H9 (cell line): Measurements from ENCODE around the gene SELENOM. TPM values are rescaled to one million over a fixed set of nuclear protein-coding genes. Genes with fewer than 3 reads are reported as not detected.

Experiments used
- DNase-seq: peaks from one replicate; pipeline ENCODE4 v3.0.0-alpha.2; 2017
- H2AFZ ChIP-seq: one replicate; pipeline ENCODE4 v1.6.1; 2013; ENCODE audit warnings: mild to moderate bottlenecking, low read length, control low read depth, moderate library complexity
- H2AK5ac ChIP-seq: 2 replicates; pipeline ENCODE4 v1.6.1; 2013; ENCODE audit warnings: low read length, control low read depth, mixed read lengths; ENCODE audit not compliant: insufficient read length
- H2BK120ac ChIP-seq: one replicate; pipeline ENCODE4 v1.6.1; 2013; ENCODE audit warnings: low read depth, mild to moderate bottlenecking, low read length, control low read depth, inconsistent platforms; ENCODE audit not compliant: poor library complexity, severe bottlenecking
- H2BK12ac ChIP-seq: 2 replicates; pipeline ENCODE4 v1.6.1; 2013; ENCODE audit warnings: low read length, control low read depth, mixed read lengths, low read depth; ENCODE audit not compliant: insufficient read length
- H2BK15ac ChIP-seq: 2 replicates; pipeline ENCODE4 v1.6.1; 2013; ENCODE audit warnings: low read depth, low read length, control low read depth
- H2BK20ac ChIP-seq: one replicate; pipeline ENCODE4 v1.6.1; 2013; ENCODE audit warnings: low read depth, mild to moderate bottlenecking, low read length, control low read depth, inconsistent platforms; ENCODE audit not compliant: poor library complexity, severe bottlenecking
- H2BK5ac ChIP-seq: 2 replicates; pipeline ENCODE4 v1.6.1; 2013; ENCODE audit warnings: low read length, control low read depth, mixed read lengths; ENCODE audit not compliant: insufficient read length
- H3K14ac ChIP-seq: 2 replicates; pipeline ENCODE4 v1.6.1; 2013; ENCODE audit warnings: low read length, control low read depth; ENCODE audit not compliant: insufficient read depth
- H3K18ac ChIP-seq: 2 replicates; pipeline ENCODE4 v1.6.1; 2013; ENCODE audit warnings: low read depth, mild to moderate bottlenecking, mixed read lengths, low read length, control low read depth; ENCODE audit not compliant: insufficient read length
- H3K23ac ChIP-seq: 2 replicates; pipeline ENCODE4 v1.6.1; 2013; ENCODE audit warnings: low read length, control low read depth, mixed read lengths, low read depth; ENCODE audit not compliant: insufficient read length
- H3K23me2 ChIP-seq: 2 replicates; pipeline ENCODE4 v1.6.1; 2013; ENCODE audit warnings: low read depth, mild to moderate bottlenecking, mixed read lengths, low read length, control low read depth; ENCODE audit not compliant: insufficient read length, poor library complexity, severe bottlenecking
- H3K27ac ChIP-seq: 2 replicates; pipeline ENCODE4 v1.5.1; 2013; ENCODE audit warnings: low read length, control low read depth, mixed read lengths, low read depth; ENCODE audit not compliant: insufficient read length
- H3K27me3 ChIP-seq: 2 replicates; pipeline ENCODE4 v1.6.1; 2013; ENCODE audit warnings: low read length, control low read depth, inconsistent platforms; ENCODE audit not compliant: insufficient read depth
- H3K4ac ChIP-seq: 2 replicates; pipeline ENCODE4 v1.6.1; 2013; ENCODE audit warnings: low read depth, mild to moderate bottlenecking, control low read depth, inconsistent platforms, low read length, moderate library complexity
- H3K4me1 ChIP-seq: 2 replicates; pipeline ENCODE4 v1.6.1; 2013; ENCODE audit warnings: low read length, control low read depth, inconsistent platforms; ENCODE audit not compliant: insufficient read depth
- H3K4me2 ChIP-seq: 2 replicates; pipeline ENCODE4 v1.6.1; 2013; ENCODE audit warnings: low read length, control low read depth, mixed read lengths; ENCODE audit not compliant: insufficient read length, insufficient read depth
- H3K56ac ChIP-seq: 2 replicates; pipeline ENCODE4 v1.6.1; 2013; ENCODE audit warnings: low read depth, mild to moderate bottlenecking, mixed read lengths, low read length, control low read depth; ENCODE audit not compliant: insufficient read length
- H3K79me1 ChIP-seq: 2 replicates; pipeline ENCODE4 v1.6.1; 2013; ENCODE audit warnings: low read depth, mild to moderate bottlenecking, moderate library complexity, low read length, control low read depth, inconsistent platforms; ENCODE audit not compliant: insufficient read depth, poor library complexity, severe bottlenecking
- H3K79me2 ChIP-seq: 2 replicates; pipeline ENCODE4 v1.6.1; 2013; ENCODE audit warnings: low read length, control low read depth, inconsistent platforms; ENCODE audit not compliant: insufficient read depth
- H3K9ac ChIP-seq: 2 replicates; pipeline ENCODE4 v1.6.1; 2013; ENCODE audit warnings: low read length, control low read depth, mixed read lengths; ENCODE audit not compliant: insufficient read length; ENCODE audit errors: extremely low read depth
- H3K9me3 ChIP-seq: one replicate; pipeline ENCODE4 v1.6.1; 2013; ENCODE audit warnings: low read depth, low read length, inconsistent platforms; ENCODE audit not compliant: control insufficient read depth
- H3T11ph ChIP-seq: one replicate; pipeline ENCODE4 v1.6.1; 2013; ENCODE audit warnings: mild to moderate bottlenecking, low read length, control low read depth, inconsistent platforms
- H4K20me1 ChIP-seq: one replicate; pipeline ENCODE4 v1.6.1; 2013; ENCODE audit not compliant: control insufficient read depth, insufficient read length, insufficient read depth
- H4K5ac ChIP-seq: 2 replicates; pipeline ENCODE4 v1.6.1; 2013; ENCODE audit warnings: low read depth, mild to moderate bottlenecking, mixed read lengths, low read length, control low read depth; ENCODE audit not compliant: insufficient read length
- H4K8ac ChIP-seq: replicated peaks from 2 replicates; pipeline ENCODE4 v1.6.1; 2013; ENCODE audit warnings: low read length, control low read depth, mixed read lengths, low read depth; ENCODE audit not compliant: insufficient read length
- H4K91ac ChIP-seq: 2 replicates; pipeline ENCODE4 v1.6.1; 2013; ENCODE audit warnings: low read depth, mild to moderate bottlenecking, moderate library complexity, mixed read lengths, low read length, control low read depth; ENCODE audit not compliant: insufficient read length
- H3K27ac Mint-ChIP-seq, 3 experiments: 2 replicates in 2 of 3; 3 replicates in 1 of 3; pipeline ENCODE4 v1.8.0; 2020 to 2021; ENCODE audit warnings: mixed read lengths in 3 of 3, mild to moderate bottlenecking in 1 of 3, moderate library complexity in 1 of 3
- H3K27me3 Mint-ChIP-seq: 2 replicates; pipeline ENCODE4 v1.8.0; 2021; ENCODE audit warnings: low read depth, mild to moderate bottlenecking, moderate library complexity, mixed read lengths
- H3K36me3 Mint-ChIP-seq, 3 experiments: 2 replicates in 2 of 3; 3 replicates in 1 of 3; pipeline ENCODE4 v1.8.0; 2020 to 2021; ENCODE audit warnings: low read depth in 3 of 3, mixed read lengths in 3 of 3; ENCODE audit not compliant: insufficient read depth in 1 of 3
- H3K4me1 Mint-ChIP-seq, 2 experiments: 2 replicates each; pipeline ENCODE4 v1.8.0; 2020; ENCODE audit warnings: mixed read lengths in 2 of 2
- H3K4me3 Mint-ChIP-seq, 2 experiments: 2 replicates in 1 of 2; 3 replicates in 1 of 2; pipeline ENCODE4 v1.8.0; 2020 to 2021; ENCODE audit warnings: mild to moderate bottlenecking in 2 of 2, mixed read lengths in 2 of 2, moderate library complexity in 1 of 2
- H3K9me3 Mint-ChIP-seq, 2 experiments: 2 replicates in 1 of 2; 3 replicates in 1 of 2; pipeline ENCODE4 v1.8.0; 2020; ENCODE audit warnings: mild to moderate bottlenecking in 2 of 2, mixed read lengths in 2 of 2, moderate library complexity in 1 of 2
- CTCF ChIP-seq: fragments of 200-600 bp; sonication (generic); conservative IDR thresholded peaks from 3 replicates; pipeline ENCODE4 v1.8.0; 2021; ENCODE audit warnings: antibody characterized with exemption, mild to moderate bottlenecking
- WGBS: extraction: QIAGEN DNeasy Blood & Tissue Kit; methylation state at CpG from one replicate; pipeline ENCODE4 v1.1.7; 2013; ENCODE audit warnings: missing lambda C conversion rate, low lambda C conversion rate, mixed read lengths; ENCODE audit not compliant: insufficient read length; ENCODE audit errors: extremely low coverage; 5-methylcytosine and 5-hydroxymethylcytosine counted together
- total RNA-seq: library from RNA; stranded (reverse); gene quantifications from 2 replicates; pipeline ENCODE4 v1.2.1, GENCODE V29; 2021

The SELENOM gene
- total RNA-seq, 1 experiment from 2014 or later, result 18.6 TPM

GRCh38 chr22:31056986-31057599 is 50.3 kb downstream of the SELENOM start:
- H2BK20ac ChIP-seq, result no peak overlapping the region
- H3K4me2 ChIP-seq, result no peak overlapping the region
- no peak overlapping the region for H3T11ph ChIP-seq
- H3K23me2 ChIP-seq, result no peaks in the 10 kb centered on the region
- no peak for TF ChIP-seq CTCF
- H2AFZ ChIP-seq, result no peak overlapping the region
- H3K27ac ChIP-seq, result no peak overlapping the region
- H3K9me3 Mint-ChIP-seq, result no peaks in the 10 kb centered on the region
- no peak overlapping the region for H3K18ac ChIP-seq
- H3K79me2 ChIP-seq, result no peaks in the 10 kb centered on the region
- H4K91ac ChIP-seq, result no peak overlapping the region
- no peak overlapping the region for H4K8ac ChIP-seq
- H3K4me3 Mint-ChIP-seq, result no peak overlapping the region
- no peak overlapping the region for H3K23ac ChIP-seq
- WGBS, result no CpG with 5 or more reads among the region's 5 CpGs
- no peak for DNase-seq
- no peak overlapping the region for H2BK120ac ChIP-seq
- H3K9ac ChIP-seq, result no peak overlapping the region
- H2BK15ac ChIP-seq, result no peak overlapping the region
- no peaks in the 10 kb centered on the region for H3K36me3 Mint-ChIP-seq
- H4K20me1 ChIP-seq, result no peaks in the 10 kb centered on the region
- no peak overlapping the region for H3K27ac Mint-ChIP-seq
- no peaks in the 10 kb centered on the region for H3K4me1 ChIP-seq
- H3K4me1 Mint-ChIP-seq, result peaks cover 9 to 20% of the 10 kb centered on the region in 2 experiments
- no peaks in the 10 kb centered on the region for H3K27me3 Mint-ChIP-seq
- H4K5ac ChIP-seq, result no peak overlapping the region
- no peak overlapping the region for H3K14ac ChIP-seq
- no peak overlapping the region for H3K56ac ChIP-seq
- no peaks in the 10 kb centered on the region for H3K27me3 ChIP-seq
- H3K79me1 ChIP-seq, result no peaks in the 10 kb centered on the region
- H3K4ac ChIP-seq, result no peak overlapping the region
- H2AK5ac ChIP-seq, result no peak overlapping the region
- no peak overlapping the region for H2BK12ac ChIP-seq
- no peaks in the 10 kb centered on the region for H3K9me3 ChIP-seq
- no peak overlapping the region for H2BK5ac ChIP-seq
